GM18907 (cell line): Measurements from ENCODE around the gene ZNF740.
A peak's percentile ranks its signal among the peaks of the same experiment; 100 is the strongest.
"Not testable (repeated sequence)": the region's sequence is repeated elsewhere in the genome, so short reads cannot be mapped to it uniquely, and the experiment has no call there.

Experiments used
- ATAC-seq: cut with Tn5 transposase; IDR thresholded peaks from one replicate; pipeline ENCODE4 v1.9.1; 2021; ENCODE audit warnings: mild to moderate bottlenecking, moderate library complexity; ENCODE audit not compliant: unreplicated experiment

ZNF740 gene

DNA sequence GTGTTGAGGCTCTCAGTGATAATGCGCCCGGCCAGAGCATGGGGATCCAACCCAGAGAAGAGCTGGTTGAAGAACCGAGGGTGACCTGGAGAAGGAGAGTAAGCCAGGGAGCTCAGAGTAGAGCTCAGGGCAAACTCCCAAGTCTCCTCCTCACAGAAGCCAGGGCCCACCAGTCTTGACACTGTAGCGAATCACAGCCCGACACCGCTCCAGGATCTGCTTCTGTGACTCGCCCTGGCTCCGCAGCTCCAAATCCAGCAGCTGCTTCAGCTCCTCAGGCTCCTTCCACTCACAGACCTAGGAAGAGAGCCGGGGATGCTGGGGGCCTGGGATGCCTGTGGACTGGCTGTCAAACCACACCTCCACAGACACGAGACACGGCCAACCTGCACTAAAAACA is 8.2 kb upstream of the ZNF740 start:
- ATAC-seq = no peak

DNA sequence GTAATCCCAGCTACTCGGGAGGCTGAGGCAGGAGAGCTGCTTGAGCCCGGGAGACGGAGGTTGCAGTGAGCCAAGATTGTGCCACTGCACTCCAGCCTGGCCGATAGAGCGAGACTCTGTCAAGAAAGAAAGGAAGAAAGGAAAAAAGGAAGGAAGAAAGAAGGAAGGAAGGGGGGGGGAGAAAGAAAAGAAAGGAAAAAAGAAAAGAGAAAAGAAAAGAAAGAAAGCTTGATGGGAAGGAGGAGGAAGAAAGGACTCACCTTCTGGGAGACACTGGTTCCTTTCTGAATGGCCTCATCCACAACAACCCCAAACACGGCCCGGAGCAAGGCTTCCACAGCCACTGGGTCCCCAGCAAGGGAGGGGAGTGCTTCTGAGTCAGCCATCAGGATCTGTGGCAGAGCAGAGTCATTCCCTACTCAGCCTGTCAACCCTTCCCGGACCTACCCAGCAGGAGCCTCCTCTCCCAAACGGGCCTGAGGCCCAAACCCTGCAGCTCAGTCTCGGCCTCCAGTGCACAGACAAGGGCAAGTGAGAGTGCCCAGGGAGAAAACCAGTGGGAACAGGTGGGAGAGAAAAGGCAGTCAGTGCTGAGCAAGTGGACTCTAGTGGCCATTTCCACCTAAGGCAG is 7.3 kb upstream of the ZNF740 start:
- ATAC-seq = no peak

DNA sequence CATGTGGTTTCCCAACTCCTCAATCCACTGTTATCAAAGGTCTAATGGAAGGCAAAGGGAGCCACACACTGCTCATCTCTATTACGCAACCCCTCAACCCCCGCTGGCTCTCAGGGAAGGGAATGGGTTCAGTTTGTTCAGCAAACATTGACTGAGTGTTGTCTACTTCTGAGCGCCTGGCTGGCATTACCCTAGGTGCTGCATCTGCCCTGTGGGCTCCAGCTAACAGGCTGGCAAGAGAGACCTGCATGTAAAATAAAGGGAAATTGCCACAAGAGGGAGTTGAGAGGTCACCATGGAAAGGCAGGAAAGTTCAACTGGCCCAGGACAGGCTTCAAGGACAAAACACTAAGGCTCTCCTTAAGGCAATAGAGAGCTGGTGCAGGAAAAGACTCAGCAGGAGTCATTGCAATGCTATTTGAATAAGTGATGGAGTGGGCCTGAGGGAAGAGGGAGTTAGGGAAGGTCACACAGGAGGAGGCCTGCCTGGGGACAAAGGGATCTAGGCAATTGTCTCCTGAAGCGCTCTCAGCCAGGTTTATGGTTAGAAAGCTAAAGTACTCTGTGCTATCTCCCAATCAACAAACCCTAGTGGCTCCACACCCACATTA is 5.5 kb upstream of the ZNF740 start:
- ATAC-seq = no peak

DNA sequence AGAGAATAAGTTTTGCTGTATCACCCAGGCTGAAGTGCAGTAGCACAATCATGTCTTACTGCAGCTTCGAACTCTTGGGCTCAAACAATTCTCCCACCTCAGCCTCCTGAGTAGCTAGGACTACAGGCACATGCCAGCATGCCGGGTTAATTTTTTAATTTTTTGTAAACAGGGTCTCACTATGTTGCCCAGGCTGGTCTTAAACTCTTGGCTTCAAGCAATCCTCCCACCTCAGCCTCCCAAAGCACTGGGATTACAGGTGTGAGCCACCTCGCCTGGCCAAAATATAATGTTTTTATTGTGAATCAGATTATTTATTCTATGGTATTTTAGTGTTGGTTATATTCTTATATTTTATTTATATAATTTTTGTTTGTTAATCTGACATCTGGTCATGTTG is 3.8 kb upstream of the ZNF740 start:
- ATAC-seq = no peak

DNA sequence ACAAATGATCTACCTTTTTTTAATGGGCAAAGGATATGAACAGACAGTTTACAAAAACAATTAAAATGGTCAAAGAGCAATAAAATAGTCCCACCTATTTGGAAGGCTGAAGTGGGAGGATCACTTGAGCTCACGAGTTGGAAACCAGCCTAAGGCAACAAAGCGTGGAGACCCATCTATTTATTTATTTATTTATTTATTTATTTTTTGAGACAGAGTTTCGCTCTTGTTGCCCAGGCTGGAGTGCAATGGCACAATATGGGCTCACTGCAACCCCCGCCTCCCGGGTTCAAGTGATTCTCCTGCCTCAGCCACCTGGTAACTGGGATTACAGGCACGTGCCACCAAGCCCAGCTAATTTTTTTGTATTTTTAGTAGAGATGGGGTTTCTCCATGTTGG is 3.1 kb upstream of the ZNF740 start:
- ATAC-seq = not testable (repeated sequence)

DNA sequence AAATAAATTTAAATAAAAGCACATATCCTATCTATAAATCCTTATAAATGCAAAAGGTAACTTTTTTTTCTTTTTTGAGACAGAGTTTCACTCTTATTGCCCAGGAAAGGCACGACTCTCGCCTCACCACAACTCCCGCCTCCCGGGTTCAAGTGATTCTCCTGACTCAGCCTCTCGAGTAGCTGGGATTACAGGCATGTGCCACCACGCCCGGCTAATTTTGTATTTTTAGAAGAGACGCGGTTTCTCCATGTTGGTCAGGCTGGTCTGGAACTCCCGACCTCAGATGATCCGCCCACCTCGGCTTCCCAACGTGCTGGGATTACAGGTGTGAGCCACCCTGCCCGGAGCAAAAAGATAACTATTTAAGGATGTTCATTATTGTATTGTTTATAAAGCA is 1.7 kb upstream of the ZNF740 start:
- ATAC-seq = not testable (repeated sequence)

DNA sequence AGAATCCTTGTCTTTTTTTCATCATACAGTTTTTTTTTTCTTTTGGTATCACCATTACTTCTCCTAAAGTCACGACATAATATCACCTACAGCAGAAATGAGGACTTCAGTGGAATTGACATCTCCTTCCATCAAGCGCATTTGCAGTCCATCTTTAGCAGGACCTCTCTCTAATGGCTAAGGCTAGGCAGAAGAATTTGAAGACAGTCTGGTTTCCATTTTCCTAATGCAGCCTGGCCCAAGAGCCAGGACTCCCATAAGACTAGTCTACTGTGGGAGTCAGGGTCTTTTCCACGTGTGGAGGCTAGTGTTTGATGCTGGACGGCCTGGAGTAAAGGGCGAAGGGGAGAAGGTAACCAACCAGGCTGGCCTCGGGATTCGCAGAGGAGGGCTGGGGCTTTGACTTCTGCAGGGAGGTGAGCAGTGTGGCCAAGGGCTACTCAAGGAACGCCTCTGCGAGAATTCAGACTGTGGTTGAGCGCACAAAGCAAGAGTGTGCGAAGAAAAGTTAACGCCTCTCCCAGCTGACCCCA is 769 bp upstream of the ZNF740 start:
- peak; percentile 10 for ATAC-seq

DNA sequence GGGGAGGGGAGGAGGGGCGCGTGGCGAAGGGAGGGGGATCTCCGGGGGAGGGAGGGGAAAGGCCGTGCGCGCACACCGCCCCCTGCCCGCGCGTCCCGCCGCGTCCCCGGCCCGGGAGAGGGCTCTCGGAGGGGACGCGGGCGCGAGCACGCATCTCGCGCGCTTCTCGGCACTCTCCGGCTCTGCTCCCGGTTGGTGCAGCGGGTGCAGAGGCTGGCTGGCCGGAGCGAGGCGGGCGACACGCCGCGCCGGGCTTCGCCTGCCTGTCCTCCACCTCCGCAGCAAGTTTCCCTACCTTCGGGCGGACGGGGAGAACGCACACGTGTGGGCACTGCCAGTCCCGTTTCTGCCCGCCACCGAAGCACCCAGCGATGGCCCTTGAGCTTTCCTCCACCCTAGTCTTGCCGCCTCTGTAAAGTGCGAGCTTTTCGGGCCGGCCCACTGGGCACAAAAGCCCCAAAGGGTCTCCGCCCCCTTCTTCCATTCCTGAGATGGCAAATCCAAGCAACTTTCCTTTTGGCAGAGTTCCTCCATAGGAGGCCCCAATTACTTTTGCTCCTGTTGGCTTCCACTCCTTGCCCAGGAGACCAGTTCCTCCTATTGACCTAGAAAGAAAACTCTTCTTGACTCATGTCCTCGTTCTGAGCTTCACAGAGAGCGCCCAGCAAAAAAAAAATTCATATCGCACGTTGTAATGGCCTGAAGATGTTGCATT is 566 bp downstream of the ZNF740 start:
- ATAC-seq = peak; percentile 52

DNA sequence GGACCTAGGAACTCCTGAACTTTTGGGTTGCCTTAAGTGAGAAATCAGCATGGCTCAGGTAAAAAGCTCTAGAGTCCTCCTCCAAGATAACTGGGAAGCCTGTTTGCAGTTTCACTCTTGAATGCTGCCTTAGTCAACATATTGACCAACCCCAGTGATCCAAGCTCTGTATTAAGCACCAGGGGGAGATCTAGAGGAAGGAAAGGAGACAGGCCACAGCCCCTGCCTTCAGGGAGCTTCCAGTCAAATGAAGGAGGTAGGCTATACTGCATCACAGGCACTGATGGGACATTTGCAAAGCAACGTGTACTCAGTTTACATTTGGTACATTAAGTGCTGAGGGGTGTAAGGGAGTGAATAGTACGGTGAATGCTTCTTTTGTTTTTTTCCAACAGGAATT is 1.4 kb downstream of the ZNF740 start:
- ATAC-seq = no peak

DNA sequence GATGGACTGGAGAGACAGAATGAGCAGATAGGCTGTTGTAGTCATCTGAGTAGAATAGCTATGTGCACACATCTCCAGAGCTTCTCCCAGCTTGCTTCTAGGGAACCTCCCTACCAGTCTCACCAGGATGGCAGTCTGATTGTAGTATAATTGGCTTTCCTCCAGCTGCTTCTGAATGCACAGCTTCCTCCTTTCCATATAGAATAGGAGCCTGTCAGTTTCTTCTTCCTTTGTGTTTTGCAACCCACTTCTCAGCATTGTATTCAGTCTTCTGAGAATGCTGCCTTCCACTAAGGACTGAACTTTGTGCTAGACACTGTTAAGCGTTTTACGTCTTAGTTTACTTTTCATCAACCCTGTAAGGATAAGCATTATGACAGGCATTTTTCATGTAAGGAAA is 2.4 kb downstream of the ZNF740 start:
- no peak for ATAC-seq

DNA sequence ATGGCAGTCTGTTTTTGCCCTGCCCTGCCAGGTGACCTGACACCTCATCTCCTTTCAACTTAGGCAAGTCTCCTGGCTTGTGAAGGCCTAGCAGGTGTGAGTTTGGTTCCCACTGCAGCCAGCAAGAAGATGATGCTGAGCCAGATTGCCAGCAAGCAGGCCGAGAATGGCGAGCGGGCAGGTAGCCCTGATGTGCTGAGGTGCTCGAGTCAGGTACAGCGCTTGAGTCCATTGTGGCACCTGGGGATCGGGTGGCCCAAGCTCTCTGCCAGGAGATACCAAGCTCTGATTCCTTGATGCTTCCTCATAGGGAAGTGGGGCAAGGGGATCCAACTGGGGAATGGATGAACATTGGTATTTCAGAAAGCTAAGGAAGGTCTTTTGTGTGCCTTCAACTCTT is 4.3 kb downstream of the ZNF740 start:
- ATAC-seq = no peak

DNA sequence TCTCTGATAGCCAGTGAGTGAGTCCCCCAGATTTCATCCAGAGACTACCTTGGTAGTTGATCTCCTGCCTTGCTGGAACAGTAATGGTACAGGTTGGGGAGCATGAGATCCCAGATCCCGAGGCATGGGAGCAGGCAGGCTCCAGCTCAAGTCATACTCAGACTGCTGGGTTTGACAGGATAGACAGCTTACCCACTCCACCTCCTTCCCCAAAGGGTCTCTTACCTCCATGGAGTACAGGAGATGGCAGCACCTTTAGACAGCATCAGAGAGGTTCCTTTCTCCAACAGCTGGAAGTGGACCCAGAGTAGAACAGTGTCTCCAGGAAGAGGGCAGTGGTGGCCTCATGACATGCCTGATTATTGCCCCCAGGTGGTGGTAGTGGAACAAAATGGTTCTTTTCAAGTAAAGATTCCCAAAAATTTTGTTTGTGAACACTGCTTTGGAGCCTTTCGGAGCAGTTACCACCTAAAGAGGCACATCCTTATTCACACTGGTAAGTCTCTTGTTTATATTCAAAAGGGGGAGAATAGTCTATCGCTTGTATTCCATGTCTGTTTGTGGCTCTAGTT is 5.1 kb downstream of the ZNF740 start:
- ATAC-seq = no peak

DNA sequence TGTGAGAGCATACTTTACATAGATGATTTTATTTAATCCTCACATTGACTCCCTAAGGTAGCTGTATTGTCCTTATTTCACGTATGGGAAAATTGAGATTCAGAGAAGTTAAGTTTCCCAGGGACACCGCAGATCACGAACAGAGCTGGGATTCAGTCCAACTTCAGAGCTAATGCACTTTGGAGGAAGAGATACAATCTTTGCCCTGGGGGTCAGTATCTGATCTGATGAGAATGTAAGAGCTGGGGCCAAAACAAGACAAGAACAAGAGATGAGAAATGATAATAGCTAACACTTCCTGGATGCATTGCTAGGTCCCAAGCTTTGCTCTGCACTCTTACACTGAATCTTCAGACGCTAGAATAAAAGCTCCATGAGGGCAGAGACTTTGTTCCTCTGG is 6.2 kb downstream of the ZNF740 start:
- ATAC-seq = no peak

DNA sequence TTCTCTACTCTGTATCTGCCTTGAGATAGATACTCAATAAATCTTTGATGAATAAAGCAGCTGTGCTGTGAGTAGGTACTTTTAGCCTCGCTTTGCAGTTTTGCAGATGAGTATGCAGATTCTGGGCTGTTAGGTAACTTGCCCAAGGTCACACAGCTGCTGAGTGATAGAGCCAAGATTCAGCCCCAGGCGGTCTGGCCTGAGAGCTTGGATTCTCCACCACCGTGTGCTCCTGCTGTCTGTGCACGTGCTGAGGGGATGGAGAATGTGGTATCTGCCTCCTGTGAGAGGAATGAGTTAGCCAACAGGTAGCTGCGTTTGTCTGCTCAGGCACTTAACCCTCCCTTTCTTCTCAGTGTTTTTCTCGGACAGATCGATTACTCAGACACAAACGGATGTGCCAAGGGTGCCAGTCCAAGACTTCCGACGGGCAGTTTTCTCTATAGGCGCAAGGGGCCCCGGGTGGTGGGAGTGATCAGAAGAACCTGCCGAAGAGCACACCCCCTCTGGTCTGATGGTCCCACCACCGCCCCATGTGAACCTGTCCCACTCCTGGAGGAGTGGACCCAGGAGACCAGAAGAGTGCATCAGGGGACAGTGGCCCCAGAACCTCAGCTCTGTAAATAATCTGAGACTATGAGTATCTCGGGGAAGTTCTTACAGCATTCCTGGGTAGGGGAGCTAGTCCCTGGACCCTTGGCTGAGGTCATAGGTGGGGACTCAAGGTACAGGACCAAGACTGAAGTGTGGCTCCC is 6.8 kb downstream of the ZNF740 start:
- no peak for ATAC-seq

DNA sequence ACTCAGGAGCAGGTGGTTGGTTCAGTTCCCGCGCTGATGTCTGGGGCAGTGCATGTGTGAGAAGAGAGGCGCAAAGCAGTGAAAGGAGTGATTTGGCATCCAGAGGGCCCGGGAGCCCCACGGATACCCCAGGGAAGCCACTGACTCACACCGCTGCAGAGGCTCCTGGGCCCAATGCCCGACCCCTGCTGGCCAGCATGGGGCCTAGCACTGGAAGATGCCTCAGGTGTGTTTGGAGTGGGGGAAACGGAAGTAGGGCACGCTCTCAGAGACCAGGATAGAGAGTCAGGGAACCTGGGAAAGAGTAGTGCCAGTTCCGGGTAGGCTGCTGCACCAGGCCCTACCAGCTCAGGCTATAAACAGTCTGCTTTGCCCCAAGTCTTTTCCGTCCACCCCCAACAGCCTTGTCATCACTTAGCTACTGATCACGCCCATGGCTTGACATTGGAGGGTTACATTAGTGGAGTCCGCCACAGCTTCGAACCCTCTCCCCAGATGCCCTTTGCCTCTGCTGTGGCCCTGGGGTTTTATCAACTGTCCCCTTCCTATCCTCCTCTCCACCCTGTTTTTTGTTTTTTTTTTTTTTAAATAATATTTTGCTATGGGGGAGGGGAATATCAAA is 9.7 kb downstream of the ZNF740 start:
- no peak for ATAC-seq

DNA sequence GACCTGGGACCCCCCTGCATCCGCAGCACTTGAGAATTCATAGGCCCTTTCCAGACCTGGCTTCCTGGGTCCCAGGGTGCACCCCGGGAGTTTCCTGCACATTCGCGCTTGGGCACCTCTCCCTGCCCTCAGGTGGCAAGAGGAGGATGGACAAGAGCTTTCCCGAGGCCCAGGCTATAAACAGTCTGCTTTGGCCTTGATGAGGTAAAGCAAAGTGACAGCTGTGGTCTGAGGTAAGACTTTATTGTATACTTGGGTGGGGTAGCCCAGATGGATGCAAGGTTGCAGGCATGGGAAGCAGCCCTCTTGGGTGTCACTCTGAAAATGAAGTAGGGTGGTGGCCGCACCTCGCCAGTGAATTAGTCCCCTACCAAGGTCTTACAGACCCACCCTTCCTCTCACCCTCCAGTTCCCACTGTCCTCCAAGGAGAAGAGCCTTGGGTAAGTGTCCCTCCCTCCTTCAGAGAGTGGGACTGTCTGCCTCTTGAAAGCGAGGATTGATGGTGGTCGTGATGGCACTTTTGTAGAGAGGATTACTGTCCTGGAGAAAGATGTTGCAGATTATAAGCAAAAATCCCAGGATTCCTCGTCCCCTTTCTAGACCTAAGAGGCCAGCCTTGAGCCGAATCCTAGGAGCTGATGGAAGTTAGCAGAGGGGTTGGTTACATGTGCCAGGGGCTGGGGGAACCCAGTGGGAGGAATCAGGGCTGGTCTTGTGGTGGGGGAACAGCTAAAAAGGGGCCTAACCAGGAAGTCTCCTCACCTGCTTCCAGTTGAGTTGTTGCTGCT is 10.8 kb downstream of the ZNF740 start:
- ATAC-seq = no peak

DNA sequence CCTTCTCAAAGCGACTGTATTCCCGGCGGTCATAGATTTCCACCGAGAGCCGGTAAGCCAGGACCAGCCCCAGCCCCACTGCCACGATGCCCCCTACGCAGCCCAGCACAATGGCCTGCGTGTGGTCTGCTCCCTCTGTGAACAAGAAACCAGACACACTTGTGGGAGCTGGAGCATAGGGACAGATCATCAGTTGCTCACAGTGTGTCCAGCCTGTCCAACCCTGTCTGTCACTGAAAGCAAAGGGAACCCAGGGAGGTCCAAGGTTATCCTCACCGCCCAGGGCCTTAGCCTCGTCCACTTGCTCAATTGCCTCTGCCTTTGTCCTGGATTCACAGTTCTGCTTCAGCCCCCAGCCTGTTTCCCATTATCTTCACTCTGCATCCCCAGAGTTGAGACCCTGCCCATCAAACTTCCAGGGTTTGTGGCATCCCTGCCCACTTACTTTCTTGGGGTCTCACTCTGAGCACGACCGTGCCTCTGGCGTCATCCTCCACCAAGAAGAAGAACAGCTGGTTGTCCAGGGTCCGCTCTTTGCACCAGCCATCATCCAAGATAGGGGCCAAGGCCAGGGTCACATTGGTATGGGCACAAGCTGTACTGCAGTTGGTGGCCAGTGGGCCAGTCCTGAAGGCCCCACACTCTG is 11.5 kb downstream of the ZNF740 start:
- ATAC-seq = no peak

DNA sequence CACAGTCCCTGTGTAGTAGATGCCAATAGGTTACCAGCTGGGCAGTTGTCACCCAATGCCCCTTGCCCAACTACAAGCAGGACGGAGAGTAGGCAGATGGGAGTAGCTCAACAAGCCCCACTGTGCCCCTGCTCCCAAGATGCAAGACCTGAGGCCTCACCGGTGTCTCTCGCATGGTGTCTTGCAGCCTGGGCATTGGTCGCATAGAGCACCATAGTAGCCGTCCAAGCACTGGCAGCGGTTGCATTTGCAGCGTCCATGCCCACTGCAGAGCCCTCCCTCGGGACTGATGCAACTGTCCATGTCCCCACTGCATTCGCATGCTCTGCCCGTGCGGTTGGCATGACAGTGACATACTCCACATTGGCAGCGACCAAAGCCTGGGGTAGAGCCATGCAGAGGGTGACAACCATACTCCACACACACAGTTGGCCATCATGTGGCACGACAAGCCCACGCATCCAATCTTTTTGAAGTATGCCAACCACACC is 12.1 kb downstream of the ZNF740 start:
- no peak for ATAC-seq

DNA sequence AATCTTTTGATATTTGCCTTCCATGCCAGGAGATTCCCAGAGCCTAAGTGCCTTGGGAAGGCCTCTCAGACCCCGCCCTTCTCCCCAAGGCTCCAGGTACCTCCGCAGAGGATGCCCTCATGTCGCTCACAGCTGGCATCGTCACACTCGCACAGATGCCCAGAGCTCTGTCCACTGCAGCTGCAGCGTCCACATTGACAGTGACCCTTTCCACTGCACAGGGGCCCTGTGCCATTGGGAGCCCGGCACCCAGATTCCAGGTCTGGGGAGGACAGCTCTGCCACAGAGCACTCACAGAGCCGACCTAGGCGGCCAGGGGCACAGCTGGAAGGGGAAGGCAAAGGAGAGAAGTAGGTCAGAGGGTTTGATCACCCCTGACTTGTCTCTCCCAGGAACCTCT is 12.5 kb downstream of the ZNF740 start:
- ATAC-seq = no peak
